OCI-LY7 (cell line): ENCODE data around the gene C5orf15.

Experiments used
- EZH2phosphoT487 ChIP-seq: fragments of 200-600 bp; sonication (generic); IDR thresholded peaks from 2 replicates; pipeline ENCODE4 v1.6.1; 2018; ENCODE audit warnings: low read depth, borderline replicate concordance, mild to moderate bottlenecking, mixed run types, antibody characterized with exemption, low read length, moderate library complexity, mixed read lengths
- TF ChIP-seq, protein P1 (sequence below): fragments of 200-600 bp; sonication (generic); conservative IDR thresholded peaks from 2 replicates; pipeline ENCODE4 v1.5.1; 2014; ENCODE audit warnings: mild to moderate bottlenecking, antibody characterized with exemption, low read length, moderate library complexity, mixed read lengths

GRCh38 chr5:133933169-133933509, 35.3 kb downstream of the C5orf15 start:
- TF ChIP-seq, protein P1, sequence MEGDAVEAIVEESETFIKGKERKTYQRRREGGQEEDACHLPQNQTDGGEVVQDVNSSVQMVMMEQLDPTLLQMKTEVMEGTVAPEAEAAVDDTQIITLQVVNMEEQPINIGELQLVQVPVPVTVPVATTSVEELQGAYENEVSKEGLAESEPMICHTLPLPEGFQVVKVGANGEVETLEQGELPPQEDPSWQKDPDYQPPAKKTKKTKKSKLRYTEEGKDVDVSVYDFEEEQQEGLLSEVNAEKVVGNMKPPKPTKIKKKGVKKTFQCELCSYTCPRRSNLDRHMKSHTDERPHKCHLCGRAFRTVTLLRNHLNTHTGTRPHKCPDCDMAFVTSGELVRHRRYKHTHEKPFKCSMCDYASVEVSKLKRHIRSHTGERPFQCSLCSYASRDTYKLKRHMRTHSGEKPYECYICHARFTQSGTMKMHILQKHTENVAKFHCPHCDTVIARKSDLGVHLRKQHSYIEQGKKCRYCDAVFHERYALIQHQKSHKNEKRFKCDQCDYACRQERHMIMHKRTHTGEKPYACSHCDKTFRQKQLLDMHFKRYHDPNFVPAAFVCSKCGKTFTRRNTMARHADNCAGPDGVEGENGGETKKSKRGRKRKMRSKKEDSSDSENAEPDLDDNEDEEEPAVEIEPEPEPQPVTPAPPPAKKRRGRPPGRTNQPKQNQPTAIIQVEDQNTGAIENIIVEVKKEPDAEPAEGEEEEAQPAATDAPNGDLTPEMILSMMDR, result no peak
- TF ChIP-seq EZH2phosphoT487, result no peak
